HG02798 (cell line): ENCODE results near the gene MAGED1.
A peak's percentile ranks its signal among the peaks of the same experiment; 100 is the strongest.

Source experiments
- ATAC-seq: cut with Tn5 transposase; IDR thresholded peaks from one replicate; pipeline ENCODE4 v1.9.1; 2021; ENCODE audit warnings: mild to moderate bottlenecking; ENCODE audit not compliant: unreplicated experiment, poor library complexity

MAGED1 gene

GRCh38 chrX:51892921-51893745 is at the start of gene MAGED1:
Gene MAGED1 (plus strand): TSS chrX:51893623. CDS start chrX:51894305, 682 bp downstream.
- peak; percentile 75 for ATAC-seq

- ATAC-seq: no peak
These were observed 46.0 kb upstream of the MAGED1 start for GRCh38 chrX:51847463-51847862.

- peak; percentile 50 for ATAC-seq
These were observed 41.8 kb upstream of the MAGED1 start for GRCh38 chrX:51851507-51852085.

- ATAC-seq: no peak
These were observed 41.3 kb upstream of the MAGED1 start for GRCh38 chrX:51852096-51852495.

- ATAC-seq: no peak
These were observed 40.8 kb upstream of the MAGED1 start for GRCh38 chrX:51852621-51853020.

- ATAC-seq: no peak
These were observed 40.2 kb upstream of the MAGED1 start for GRCh38 chrX:51853251-51853650.

- no peak for ATAC-seq
These were observed 37.7 kb upstream of the MAGED1 start for GRCh38 chrX:51855698-51856097.

- no peak for ATAC-seq
These were observed 36.2 kb upstream of the MAGED1 start for GRCh38 chrX:51857159-51857733.

- ATAC-seq: no peak
These were observed 32.7 kb upstream of the MAGED1 start for GRCh38 chrX:51860679-51861078.

GRCh38 chrX:51862920-51863319 is 30.5 kb upstream of the MAGED1 start:
- ATAC-seq: no peak

- ATAC-seq: no peak
These were observed 27.2 kb upstream of the MAGED1 start for GRCh38 chrX:51866210-51866609.

GRCh38 chrX:51867626-51868025 is 25.8 kb upstream of the MAGED1 start:
- ATAC-seq: no peak

GRCh38 chrX:51870354-51870753 is 23.1 kb upstream of the MAGED1 start:
- ATAC-seq: no peak

GRCh38 chrX:51874123-51874522 is 19.3 kb upstream of the MAGED1 start:
- ATAC-seq: no peak

- ATAC-seq: no peak
These were observed 17.0 kb upstream of the MAGED1 start for GRCh38 chrX:51876441-51876840.

- ATAC-seq: no peak
These were observed 15.4 kb upstream of the MAGED1 start for GRCh38 chrX:51878056-51878455.

- ATAC-seq: no peak
These were observed 3.6 kb upstream of the MAGED1 start for GRCh38 chrX:51889851-51890250.

GRCh38 chrX:51891245-51891644 is 2.2 kb upstream of the MAGED1 start:
- no peak for ATAC-seq

- ATAC-seq: no peak
These were observed 1.4 kb upstream of the MAGED1 start for GRCh38 chrX:51891821-51892551.

- no peak for ATAC-seq
These were observed 691 bp downstream of the MAGED1 start for GRCh38 chrX:51893931-51894696.
